HEK293T (cell line): ENCODE data around the gene TMCC2.

Experiments
- ARNT ChIP-seq: fragments of 450-650 bp; IDR thresholded peaks from 2 replicates; pipeline ENCODE4 v1.6.1; 2017; ENCODE audit warnings: mild to moderate bottlenecking
- BHLHE40 ChIP-seq: fragments of 450-650 bp; IDR thresholded peaks from 2 replicates; pipeline ENCODE4 v1.6.1; 2016; ENCODE audit warnings: mild to moderate bottlenecking, moderate library complexity, borderline replicate concordance
- CTBP1 ChIP-seq: fragments of 450-650 bp; IDR thresholded peaks from 2 replicates; pipeline ENCODE4 v1.6.1; 2016; ENCODE audit warnings: borderline replicate concordance
- FOXA1 ChIP-seq: fragments of 450-650 bp; IDR thresholded peaks from 2 replicates; pipeline ENCODE4 v1.6.1; 2016; ENCODE audit warnings: mild to moderate bottlenecking
- FOXK2 ChIP-seq: fragments of 450-650 bp; IDR thresholded peaks from 2 replicates; pipeline ENCODE4 v1.6.1; 2016; ENCODE audit warnings: mild to moderate bottlenecking
- HDGF ChIP-seq: fragments of 450-650 bp; IDR thresholded peaks from 2 replicates; pipeline ENCODE4 v1.6.1; 2017; ENCODE audit warnings: antibody characterized with exemption, borderline replicate concordance
- SP1 ChIP-seq: fragments of 450-650 bp; IDR thresholded peaks from 2 replicates; pipeline ENCODE4 v1.6.1; 2017
- SUZ12 ChIP-seq: fragments of 450-650 bp; IDR thresholded peaks from 2 replicates; pipeline ENCODE4 v1.6.1; 2016; ENCODE audit warnings: mild to moderate bottlenecking
- ZNF384 ChIP-seq: fragments of 450-650 bp; IDR thresholded peaks from 2 replicates; pipeline ENCODE4 v1.6.1; 2016

DNA sequence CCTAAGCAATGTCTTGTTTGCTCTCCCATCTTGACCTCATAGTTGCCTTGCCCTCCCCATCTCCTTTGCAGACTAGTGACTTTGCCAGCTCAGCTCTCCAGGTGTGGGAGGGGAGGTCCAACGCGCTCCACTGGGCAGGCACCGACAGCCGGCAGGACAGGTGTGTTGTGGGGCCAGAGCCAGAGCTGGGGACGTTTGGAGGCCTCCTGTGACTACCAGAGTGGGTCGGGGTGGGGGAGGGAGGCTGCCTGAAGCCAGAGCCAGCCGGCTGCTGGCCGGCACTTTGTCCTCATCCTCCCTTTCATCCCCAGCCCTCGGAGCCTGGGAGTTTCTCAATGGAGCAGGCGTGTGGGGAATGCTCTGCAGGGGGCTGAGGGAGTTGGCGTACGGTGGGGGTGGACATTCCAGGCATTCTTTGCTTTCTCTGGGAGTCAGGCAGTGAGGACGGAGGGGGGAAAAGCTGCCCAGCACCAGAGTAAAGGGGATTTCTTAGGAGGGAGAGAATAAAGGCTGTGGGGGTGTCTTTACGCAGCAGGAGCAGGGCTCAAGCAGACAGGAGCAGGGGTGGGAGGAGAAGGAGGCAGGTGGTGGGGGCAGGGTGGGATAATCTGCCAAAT is 73.6 kb downstream of the TMCC2 start:
- TF ChIP-seq ZNF384 (no peak), HDGF (no peak), ARNT (no peak), BHLHE40 (no peak), SP1 (no peak), FOXK2 (no peak), SUZ12 (no peak), CTBP1 (no peak), FOXA1 (no peak)
